Prostate gland (tissue), 2 donors: Measurements from ENCODE around the gene EGR2. TPM values are rescaled to one million over a fixed set of nuclear protein-coding genes. Genes with fewer than 3 reads are reported as not detected.

Experiments used
- DNase-seq: peaks from one replicate; pipeline ENCODE4 v3.0.0-alpha.2; 2019; ENCODE audit warnings: low spot score
- H3K27ac ChIP-seq, 2 donors: fragments of 200-600 bp; sonication (generic); 2 replicates each; pipeline ENCODE4 v1.5.1; 2017 to 2019
- H3K27me3 ChIP-seq: fragments of 200-600 bp; sonication (generic); replicated peaks from 2 replicates; pipeline ENCODE4 v1.5.1; 2019; ENCODE audit not compliant: insufficient read depth
- H3K36me3 ChIP-seq, 2 donors: fragments of 200-600 bp; sonication (generic); 1 replicate in 1 of 2; 2 replicates in 1 of 2; pipeline versions ENCODE4 v1.5.1 to v1.8.1; 2017 to 2019
- H3K4me1 ChIP-seq: fragments of 200-600 bp; sonication (generic); replicated peaks from 2 replicates; pipeline ENCODE4 v1.5.1; 2019
- H3K4me3 ChIP-seq, 2 donors: fragments of 200-600 bp; sonication (generic); 2 replicates each; pipeline ENCODE4 v1.5.1; 2017 to 2019
- H3K9me3 ChIP-seq: fragments of 200-600 bp; sonication (generic); 2 replicates; pipeline ENCODE4 v1.5.1; 2017
- CTCF ChIP-seq, 4 experiments: fragments of 200-600 bp in 2 of 4; fragments of 450-650 bp in 2 of 4; sonication (generic) in 2 of 4; IDR thresholded peaks; 1 replicate in 3 of 4; 2 replicates in 1 of 4; pipeline ENCODE4 v1.5.1; 2016 to 2019; ENCODE audit warnings: antibody characterized with exemption in 4 of 4, mild to moderate bottlenecking in 2 of 4, moderate library complexity in 2 of 4
- POLR2A ChIP-seq: fragments of 450-650 bp; IDR thresholded peaks from one replicate; pipeline ENCODE4 v1.6.1; 2016; ENCODE audit warnings: antibody characterized with exemption, mild to moderate bottlenecking
- POLR2AphosphoS5 ChIP-seq: sonication (generic); formaldehyde crosslinking; IDR thresholded peaks from one replicate; pipeline ENCODE4 v1.6.1; 2017; ENCODE audit warnings: antibody characterized with exemption
- WGBS: methylation state at CpG from one replicate; pipeline ENCODE4 v1.1.5; 2018; 5-methylcytosine and 5-hydroxymethylcytosine counted together
- intact Hi-C: fragments of 100-400 bp; cut with DNase I; formaldehyde crosslinking; loops from one replicate; pipeline ENCODE4 v1.14.2; 2022
- total RNA-seq, 2 donors: library from RNA; depleted of rRNA; stranded (reverse); fragments of >200 nt; gene quantifications; one replicate each; pipeline ENCODE4 v1.1.0, GENCODE V29; 2016

Gene EGR2
- total RNA-seq, 2 donors from 2014 or later = 2.5 to 4.6 TPM

DNA sequence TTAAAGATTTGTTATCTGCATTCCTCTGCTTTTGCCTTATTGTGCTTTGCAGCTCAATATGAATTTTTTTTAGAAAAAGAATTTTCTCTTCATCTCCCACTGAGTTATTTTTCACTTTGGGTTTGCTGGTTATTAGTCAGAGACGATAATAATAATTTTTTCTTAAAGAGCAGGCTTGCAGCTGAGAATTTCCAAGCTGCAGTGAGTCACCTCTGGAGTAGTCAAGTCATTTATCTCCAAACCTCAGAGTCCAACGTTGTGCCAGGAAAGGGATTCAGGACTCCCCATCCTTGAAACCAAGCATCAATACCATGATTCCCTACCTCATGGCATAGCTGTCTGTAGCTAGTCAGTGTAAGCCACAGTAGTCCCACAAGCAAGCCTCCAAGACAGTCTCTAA is 15.2 kb upstream of the EGR2 start:
- TF ChIP-seq POLR2A (no peak), CTCF (IDR thresholded peaks at IDR 0.05) (no peak), POLR2AphosphoS5 (no peak)
- H3K4me3 ChIP-seq = no peak overlapping the region
- H3K4me1 ChIP-seq = no peaks in the 10 kb centered on the region
- no peaks in the 10 kb centered on the region for H3K27me3 ChIP-seq
- no peak overlapping the region for H3K27ac ChIP-seq
- WGBS = 63% methylated on average over 2 of the region's 2 CpGs
- intact Hi-C loops = no loop called here
- H3K9me3 ChIP-seq = no peaks in the 10 kb centered on the region
- no peak for DNase-seq
- H3K36me3 ChIP-seq = no peaks in the 10 kb centered on the region

GRCh38 chr10:62830679-62831078 is 14.5 kb upstream of the EGR2 start:
- H3K27ac ChIP-seq = no peak overlapping the region
- 80% methylated on average over 4 of the region's 4 CpGs for WGBS
- H3K27me3 ChIP-seq = no peaks in the 10 kb centered on the region
- intact Hi-C loops = no loop called here
- H3K36me3 ChIP-seq = no peaks in the 10 kb centered on the region
- no peak overlapping the region for H3K4me3 ChIP-seq
- no peak for DNase-seq
- TF ChIP-seq POLR2A = no peak
- no peak for TF ChIP-seq CTCF (IDR thresholded peaks at IDR 0.05)
- no peak for TF ChIP-seq POLR2AphosphoS5
- H3K9me3 ChIP-seq = no peaks in the 10 kb centered on the region
- H3K4me1 ChIP-seq = no peaks in the 10 kb centered on the region

DNA sequence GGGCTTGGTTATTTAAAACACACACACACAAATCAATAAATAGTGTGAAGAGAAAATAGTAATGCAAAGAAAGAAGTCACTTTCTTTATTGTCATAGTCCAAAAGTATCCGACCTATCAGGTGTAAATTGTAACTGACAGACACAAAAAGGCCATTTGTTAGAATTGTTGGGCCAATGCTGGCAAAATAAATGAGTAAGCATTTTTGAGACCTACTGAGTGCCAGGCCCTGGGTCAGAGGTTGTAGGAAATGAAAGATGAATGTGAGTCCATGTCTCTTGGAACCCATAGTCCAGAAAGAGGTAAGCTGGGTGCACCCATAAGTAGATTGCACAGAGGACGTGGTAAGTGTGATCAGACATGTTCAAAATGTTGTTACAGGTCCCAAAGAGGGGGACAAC is 13.5 kb upstream of the EGR2 start:
- TF ChIP-seq POLR2A (no peak), CTCF (IDR thresholded peaks at IDR 0.05) (no peak), POLR2AphosphoS5 (no peak)
- Histone ChIP-seq H3K27ac (no peak overlapping the region), H3K9me3 (no peaks in the 10 kb centered on the region), H3K4me1 (no peaks in the 10 kb centered on the region), H3K36me3 (no peaks in the 10 kb centered on the region), H3K4me3 (no peak overlapping the region), H3K27me3 (no peaks in the 10 kb centered on the region)
- DNase-seq = no peak
- 88% methylated on average over 2 of the region's 2 CpGs for WGBS
- intact Hi-C loops = no loop called here

GRCh38 chr10:62826273-62826672 is 10.1 kb upstream of the EGR2 start:
- intact Hi-C loops = no loop called here

More at GRCh38 chr10:62826273-62826672, 10.1 kb upstream of the EGR2 start:
- Histone ChIP-seq H3K27ac (no peak overlapping the region), H3K9me3 (no peaks in the 10 kb centered on the region), H3K4me3 (no peak overlapping the region), H3K4me1 (no peaks in the 10 kb centered on the region), H3K36me3 (no peaks in the 10 kb centered on the region), H3K27me3 (no peaks in the 10 kb centered on the region)
- DNase-seq = no peak
- WGBS = 81% methylated on average over 1 of the region's 1 CpG
- TF ChIP-seq POLR2AphosphoS5 (no peak), CTCF (IDR thresholded peaks at IDR 0.05) (no peak), POLR2A (no peak)
